ENCODE measurements around the gene PRM2. TPM values are rescaled to one million over a fixed set of nuclear protein-coding genes. Genes with fewer than 3 reads are reported as not detected.

PRM2 gene
- total and polyA plus RNA-seq, 2 of the 8 experiments (the other 6 are each of a cell fraction or from before 2014, with no cell fraction given): not detected

- no peak overlapping the region for H2AK5ac ChIP-seq (ENCODE audit: low read depth, low read length)
- H3K9ac ChIP-seq (replicated peaks in 1 of 4; ENCODE audit: extremely low read depth in 1 of 4, low read depth in 3 of 4, low read length in 3 of 4): no peak overlapping the region
- 0 out of 2 replicates have a peak overlapping the region, but pooled peaks have one; percentile 10 for H2BK15ac ChIP-seq (ENCODE audit: low read length)
- H3K23ac ChIP-seq (ENCODE audit: insufficient read length): no peak overlapping the region
- TF ChIP-seq HDAC2 (IDR thresholded peaks at IDR 0.05; ENCODE audit: borderline replicate concordance in 1 of 2, low read depth in 2 of 2, low read length in 2 of 2) (no peak), EGR1 (IDR thresholded peaks at IDR 0.05; ENCODE audit: borderline replicate concordance, low read depth, low read length) (no peak), ASH2L (IDR thresholded peaks at IDR 0.05; ENCODE audit: low read length) (no peak), SP1 (IDR thresholded peaks at IDR 0.05; ENCODE audit: low read depth, low read length) (no peak), SIX5 (IDR thresholded peaks at IDR 0.05; ENCODE audit: low read depth, low read length) (no peak), YY1 (IDR thresholded peaks at IDR 0.05; ENCODE audit: low read depth, low read length) (no peak), CEBPB (IDR thresholded peaks at IDR 0.05; ENCODE audit: low read depth, low read length) (no peak), USF2 (IDR thresholded peaks at IDR 0.05; ENCODE audit: low read length) (no peak)
- no peak overlapping the region for H3K18ac ChIP-seq (ENCODE audit: extremely low read depth, low read length)
- no peaks in the 10 kb centered on the region for H3K9me3 ChIP-seq (ENCODE audit: insufficient read depth in 2 of 2, low read depth in 1 of 2, low read length in 1 of 2)
- no peaks in the 10 kb centered on the region for H3K23me2 ChIP-seq (ENCODE audit: low read depth, low read length)
- no peaks in the 10 kb centered on the region for H3K79me2 ChIP-seq (ENCODE audit: control insufficient read depth in 1 of 2, insufficient read depth in 2 of 2, low read length in 2 of 2)
- no peaks in the 10 kb centered on the region for H4K20me1 ChIP-seq (replicated peaks in 1 of 2; ENCODE audit: control insufficient read depth in 1 of 2, insufficient read depth in 2 of 2, low read length in 2 of 2)
- no peaks in the 10 kb centered on the region for H3K79me1 ChIP-seq (ENCODE audit: low read depth, low read length)
- WGBS, 2 experiments (ENCODE audit: extremely low coverage in 1 of 2, insufficient coverage in 1 of 2, insufficient read length in 1 of 2, insufficient replicate concordance in 2 of 2, low coverage in 1 of 2, low lambda C conversion rate in 2 of 2, missing lambda C conversion rate in 1 of 2): 88% methylated on average over 7 of the region's 7 CpGs; no CpG with 5 or more reads in 1 of the 2 experiments
- no peak overlapping the region for H2BK5ac ChIP-seq (ENCODE audit: low read depth, low read length)
- peaks cover 0 to 12% (median 3%) of the 10 kb centered on the region in 4 experiments; a peak in 4 of 7 replicates for H3K4me1 ChIP-seq (replicated peaks in 1 of 4; ENCODE audit: control insufficient read depth in 3 of 4, insufficient read depth in 4 of 4, low read length in 3 of 4)
- H2BK12ac ChIP-seq (ENCODE audit: low read depth, low read length): peak overlapping the region; percentile 52; the same call in 1 of the 2 replicates
- H3K4me3 ChIP-seq (ENCODE audit: extremely low read depth in 1 of 4, insufficient read depth in 2 of 4, low read depth in 3 of 4, low read length in 4 of 4): no peak overlapping the region
- no peak overlapping the region for H3K27ac ChIP-seq (ENCODE audit: low read depth, low read length)
- no peak for FAIRE-seq
- no peak for DNase-seq (ENCODE audit: low read depth in 1 of 2, low spot score in 2 of 2)
- H4K91ac ChIP-seq (replicated peaks; ENCODE audit: insufficient read length, low read length): no peak overlapping the region
- H3K4ac ChIP-seq (replicated peaks; ENCODE audit: insufficient read length, low read depth, low read length): no peak overlapping the region
- 0 out of 2 replicates have a peak overlapping the region, but pooled peaks have one; percentile 37 for H2BK20ac ChIP-seq (ENCODE audit: low read length)
- no peak overlapping the region for H2AFZ ChIP-seq (ENCODE audit: low read length)
- H3K27me3 ChIP-seq (replicated peaks in 1 of 4; ENCODE audit: control insufficient read depth in 3 of 4, extremely low read depth in 1 of 4, insufficient read depth in 3 of 4, low read length in 3 of 4): no peaks in the 10 kb centered on the region
- no peak overlapping the region for H4K5ac ChIP-seq (ENCODE audit: insufficient read length, low read depth, low read length)
- POLR2A ChIA-PET (ENCODE audit: partially characterized antibody): interaction anchor here (0.7 to 1.8 kb wide), 4 partner anchors 9 to 51 kb away, joined by 4 to 6 read pairs (median 4); partner anchors contain the start of gene SOCS1
- H3K36me3 ChIP-seq (ENCODE audit: control insufficient read depth in 2 of 4, insufficient read depth in 4 of 4, low read length in 3 of 4): no peaks in the 10 kb centered on the region
- CTCF ChIA-PET (ENCODE audit: partially characterized antibody): interaction anchor here (1.2 to 2.6 kb wide), 3 partner anchors 12 to 80 kb away, joined by 3 to 7 read pairs (median 4); no protein-coding TSS in a partner anchor
- no peak overlapping the region for H4K8ac ChIP-seq (ENCODE audit: extremely low read depth, insufficient read depth, low read length)
- H2BK120ac ChIP-seq (replicated peaks; ENCODE audit: low read depth, low read length): no peak overlapping the region
- no peak overlapping the region for H3K4me2 ChIP-seq (ENCODE audit: insufficient read depth in 1 of 2, low read depth in 2 of 2, low read length in 2 of 2)
- H3K56ac ChIP-seq (replicated peaks; ENCODE audit: insufficient read length, low read depth, low read length): no peak overlapping the region
- H3K14ac ChIP-seq (ENCODE audit: insufficient read length): no peak overlapping the region
These were observed 30.8 kb upstream of the PRM2 start for GRCh38 chr16:11306997-11307638.

All from H1 (cell line).